GM18519 (cell line): ENCODE data around the gene NLRP12.
"Not testable (repeated sequence)": the region's sequence is repeated elsewhere in the genome, so short reads cannot be mapped to it uniquely, and the experiment has no call there.

ENCODE experiments used
- ATAC-seq: cut with Tn5 transposase; IDR thresholded peaks from one replicate; pipeline ENCODE4 v1.9.1; 2021; ENCODE audit warnings: mild to moderate bottlenecking, moderate library complexity; ENCODE audit not compliant: unreplicated experiment, low FRiP score

NLRP12 gene

DNA sequence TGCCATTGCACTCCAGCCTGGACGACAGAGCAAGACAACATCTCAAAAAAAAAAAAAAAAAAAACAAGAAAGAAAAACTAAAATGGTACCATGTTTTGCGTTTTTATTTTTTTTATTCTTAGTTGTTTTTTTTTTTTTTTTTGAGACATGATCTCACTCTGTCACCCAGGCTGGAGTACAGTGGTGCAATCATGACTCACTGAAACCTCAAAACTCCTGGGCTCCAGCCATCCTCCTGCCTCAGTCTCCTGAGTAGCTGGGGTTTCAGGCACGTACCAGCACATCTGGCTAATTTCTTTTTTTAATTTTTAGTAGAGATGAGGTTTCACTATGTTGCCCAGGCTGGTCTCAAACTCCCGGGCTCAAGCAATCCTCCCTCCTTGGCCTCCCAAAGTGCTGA lies 16.8 kb upstream of the NLRP12 start:
- not testable (repeated sequence) for ATAC-seq

DNA sequence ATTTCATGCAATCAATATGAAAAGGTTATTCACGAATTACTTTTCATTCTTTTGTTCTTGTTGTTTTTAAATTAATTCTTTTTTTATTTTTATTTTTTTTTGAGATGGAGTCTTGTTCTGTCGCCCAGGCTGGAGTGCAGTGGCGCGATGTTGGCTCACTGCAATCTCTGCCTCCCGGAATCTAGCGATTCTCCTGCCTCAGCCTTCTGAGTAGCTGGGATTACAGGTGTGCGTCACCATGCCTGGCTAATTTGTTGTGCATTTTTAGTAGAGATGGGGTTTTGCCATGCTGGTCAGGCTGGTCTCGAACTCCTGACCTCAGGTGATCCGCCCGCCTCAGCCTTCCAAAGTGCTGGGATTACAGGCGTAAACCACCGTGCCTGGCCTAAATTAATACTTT lies 16.1 kb upstream of the NLRP12 start:
- ATAC-seq, result not testable (repeated sequence)

DNA sequence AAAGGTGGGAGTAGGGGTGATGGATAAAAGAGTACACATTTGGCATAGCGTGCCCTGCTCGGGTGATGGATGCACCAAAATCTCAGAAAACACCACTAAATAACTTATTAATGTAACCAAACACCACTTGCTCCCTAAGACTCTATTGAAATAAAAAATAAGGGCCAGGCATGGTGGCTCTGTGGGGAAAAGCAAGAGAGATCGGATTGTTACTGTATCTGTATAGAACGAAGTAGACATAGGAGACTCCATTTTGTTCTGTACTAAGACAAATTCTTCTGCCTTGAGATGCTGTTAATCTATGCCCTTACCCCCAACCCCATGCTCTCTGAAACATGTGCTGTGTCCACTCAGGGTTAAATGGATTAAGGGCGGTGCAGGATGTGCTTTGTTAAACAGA lies 14.3 kb upstream of the NLRP12 start:
- ATAC-seq, result not testable (repeated sequence)

DNA sequence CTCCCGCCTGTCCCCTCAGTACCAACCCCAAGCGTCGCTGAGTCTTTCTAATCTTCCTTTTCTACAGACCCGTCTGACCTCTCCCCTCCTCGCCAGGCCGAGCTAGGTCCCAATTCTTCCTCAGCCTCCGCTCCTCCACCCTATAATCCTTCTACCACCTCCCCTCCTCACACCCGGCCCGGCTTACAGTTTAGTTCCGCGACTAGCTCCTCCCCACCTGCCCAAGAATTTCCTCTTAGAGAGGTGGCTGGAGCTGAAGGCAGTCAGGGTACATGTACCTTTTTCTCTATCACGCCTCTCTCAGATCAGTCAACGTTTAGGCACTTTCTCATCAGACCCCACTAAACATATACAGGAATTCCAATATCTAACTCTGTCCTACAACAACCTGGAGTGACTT lies 8.7 kb upstream of the NLRP12 start:
- not testable (repeated sequence) for ATAC-seq

DNA sequence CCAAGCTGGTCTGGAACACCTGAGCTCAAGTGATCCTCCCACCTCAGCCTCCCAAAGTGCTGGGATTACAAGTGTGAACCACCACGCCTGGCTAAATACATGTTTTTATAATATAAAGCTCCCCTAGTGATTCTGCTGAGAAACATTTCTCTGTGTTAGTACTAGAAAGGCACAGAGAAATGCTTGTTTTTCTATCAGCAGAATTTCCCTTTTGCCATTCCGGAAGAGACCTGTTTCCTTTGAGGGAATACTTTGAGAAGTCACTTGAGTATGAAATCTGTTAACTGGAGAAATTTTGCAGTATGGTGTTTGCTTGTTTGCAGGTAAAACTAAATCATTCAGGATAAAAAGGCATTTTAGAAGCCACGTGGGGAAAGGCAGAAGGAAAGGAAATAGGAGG lies 4.4 kb upstream of the NLRP12 start:
- no peak for ATAC-seq

DNA sequence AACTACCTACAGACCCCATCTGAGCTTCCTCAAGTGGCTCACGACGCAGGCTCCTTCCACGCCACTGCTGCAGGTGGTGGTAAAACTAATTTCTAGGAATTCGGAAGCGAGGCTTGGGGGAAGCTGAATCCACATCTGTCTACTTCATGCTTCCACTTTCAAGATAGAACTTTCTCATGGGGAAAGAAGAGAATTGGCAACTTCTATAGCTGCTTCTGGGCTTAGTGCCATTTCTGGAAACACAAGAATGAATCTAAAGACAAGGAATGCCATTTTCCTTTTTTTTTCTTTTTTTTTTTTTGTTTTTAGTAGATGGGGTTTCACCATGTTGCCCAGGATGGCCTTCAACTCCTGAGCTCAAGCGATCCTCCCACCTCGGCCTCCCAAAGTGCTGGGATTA lies 2.8 kb upstream of the NLRP12 start:
- no peak for ATAC-seq

DNA sequence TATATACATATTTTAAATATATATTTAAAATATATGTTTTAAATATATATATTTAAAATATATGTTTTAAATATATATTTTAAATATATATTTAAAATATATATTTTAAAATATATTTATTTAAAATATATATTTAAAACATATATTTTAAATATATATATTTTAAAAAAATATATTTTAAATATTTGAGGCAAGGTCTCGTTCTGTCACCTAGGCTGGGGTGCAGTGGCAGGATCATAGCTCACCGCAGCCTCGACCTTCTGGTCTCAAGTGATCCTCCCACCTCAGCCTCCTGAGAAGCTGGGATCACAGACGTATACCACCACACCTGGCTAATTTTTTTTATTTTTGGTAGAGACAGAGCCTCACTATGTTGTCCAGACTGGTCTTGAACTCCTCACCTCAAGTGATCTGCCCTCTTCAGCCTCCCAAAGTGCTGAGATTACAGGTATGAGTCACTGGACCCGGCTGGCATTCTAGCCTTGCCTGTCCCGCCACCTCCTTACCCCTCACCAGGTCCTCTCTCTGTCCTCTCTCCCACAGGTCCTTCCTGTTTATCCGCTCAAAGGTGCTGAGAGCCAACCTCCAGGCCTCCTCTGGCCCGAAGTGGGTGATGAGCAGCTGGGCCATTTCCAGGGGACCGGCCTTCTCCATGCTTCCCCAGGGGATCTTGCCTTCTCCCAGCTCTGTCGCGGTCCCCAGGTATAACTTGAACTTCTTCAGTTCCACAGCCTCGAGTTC lies 564 bp downstream of the NLRP12 start:
- ATAC-seq, result no peak

DNA sequence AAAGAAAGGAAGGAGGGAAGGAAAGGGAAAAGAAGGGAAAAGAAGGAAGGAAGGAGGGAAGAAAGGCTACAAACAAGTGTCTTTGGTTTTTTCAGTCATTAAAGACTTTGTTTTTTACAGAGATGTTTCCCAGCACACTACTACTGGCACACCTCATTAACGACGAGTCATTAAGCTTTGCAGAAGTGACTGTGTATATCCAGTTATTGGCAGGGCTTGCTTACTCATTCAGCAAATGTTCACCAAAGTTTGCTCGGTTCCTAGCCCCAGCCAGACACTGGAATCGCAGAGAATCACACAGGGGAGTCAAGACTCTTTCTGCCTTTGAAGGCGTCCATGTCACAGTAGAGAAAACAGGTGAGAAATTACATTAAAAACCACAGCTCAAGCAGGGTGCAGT lies 4.3 kb downstream of the NLRP12 start:
- ATAC-seq, result no peak

DNA sequence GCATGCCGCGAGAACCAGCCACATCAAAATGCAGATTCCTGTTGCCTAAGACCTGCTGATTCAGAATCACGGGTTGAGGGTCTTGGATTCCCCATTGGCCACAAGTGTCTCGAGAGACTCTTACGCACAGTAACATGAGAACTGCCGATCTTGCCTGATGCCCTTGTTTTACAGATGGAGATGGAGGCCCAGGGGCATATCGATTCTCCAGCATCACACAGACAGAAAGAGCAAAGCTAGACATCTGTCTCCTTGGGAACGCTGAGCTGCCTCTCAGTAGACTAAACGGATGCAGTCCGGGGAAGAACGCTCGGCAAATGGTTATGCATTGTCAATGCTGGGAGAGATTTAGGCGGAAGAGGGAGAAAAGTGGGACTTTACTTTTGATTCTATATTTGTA lies 5.4 kb downstream of the NLRP12 start:
- no peak for ATAC-seq

DNA sequence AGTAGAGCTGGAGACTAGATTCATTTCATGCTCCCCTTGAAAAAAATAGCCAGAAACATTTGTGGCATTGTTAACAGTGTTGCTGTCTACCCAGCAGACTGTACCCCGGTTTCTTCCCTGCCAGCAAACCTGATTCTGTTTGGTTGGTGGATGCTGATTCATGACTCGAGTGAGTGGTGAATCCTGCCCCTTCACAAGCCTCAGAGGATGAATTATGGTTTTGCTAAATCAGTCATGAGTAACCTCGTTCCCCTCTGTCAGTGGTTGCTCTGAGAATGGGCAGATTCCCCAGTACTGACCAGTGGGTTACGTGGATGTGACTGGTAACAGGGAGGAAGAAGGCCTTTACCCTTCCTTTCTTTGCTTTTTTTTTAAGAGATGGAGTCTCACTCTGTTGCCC lies 10.1 kb downstream of the NLRP12 start:
- ATAC-seq, result no peak

DNA sequence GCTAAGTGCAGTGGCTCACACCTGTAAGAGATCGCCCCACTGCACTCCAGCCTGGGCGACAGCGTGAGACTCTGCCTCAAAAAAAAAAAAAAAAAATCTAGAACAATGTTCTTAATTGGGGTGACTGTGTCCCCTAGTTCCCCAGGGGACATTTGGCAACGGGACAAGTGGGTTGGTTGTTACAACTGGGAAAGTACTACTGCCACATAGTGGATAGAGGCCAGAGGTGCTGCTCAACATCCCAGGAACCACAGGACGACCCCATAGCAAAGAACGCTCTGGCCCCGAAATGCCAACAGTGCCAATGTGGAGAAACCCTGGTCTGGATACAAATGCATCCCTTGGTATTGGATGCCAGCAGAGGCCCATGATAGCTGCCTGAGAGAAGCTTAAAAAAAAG lies 11.8 kb downstream of the NLRP12 start:
- ATAC-seq, result no peak

DNA sequence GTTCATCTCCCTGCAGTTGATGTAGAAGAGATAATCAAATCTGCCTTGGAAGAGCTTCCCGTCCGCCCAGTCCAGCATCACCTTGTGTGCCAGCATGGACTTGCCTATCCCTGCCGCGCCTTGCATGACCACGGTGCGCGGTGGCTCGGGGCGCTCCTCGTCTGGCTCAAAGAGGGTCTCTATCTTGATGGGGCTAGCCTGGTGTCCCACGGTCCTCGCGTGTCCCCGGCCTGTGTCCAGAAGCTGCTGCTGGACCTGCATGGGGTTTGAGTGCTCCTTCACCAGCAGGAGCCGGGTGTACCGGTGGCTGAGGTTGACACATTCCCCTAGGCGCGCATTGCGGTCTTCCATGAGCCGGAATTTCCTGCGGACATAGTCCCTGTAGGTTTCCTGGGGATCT lies 13.2 kb downstream of the NLRP12 start:
- no peak for ATAC-seq

DNA sequence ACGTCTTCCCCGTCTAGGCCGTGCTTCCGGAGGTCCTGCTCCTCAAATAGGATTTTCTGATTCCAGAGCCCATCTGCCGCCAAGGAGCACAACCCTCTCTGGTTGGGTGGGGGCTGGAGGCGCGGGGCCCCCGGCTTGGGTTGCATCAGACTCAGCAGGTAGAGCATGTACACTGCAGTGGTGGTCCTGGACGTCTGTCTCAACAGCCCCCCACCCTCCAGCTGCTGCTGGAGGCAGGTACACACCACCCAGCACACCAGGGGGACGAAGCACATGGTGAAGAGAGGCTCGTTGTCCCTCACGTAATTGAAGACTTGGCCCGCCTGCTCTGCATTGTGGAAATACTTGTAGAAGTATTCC lies 13.9 kb downstream of the NLRP12 start:
- no peak for ATAC-seq

DNA sequence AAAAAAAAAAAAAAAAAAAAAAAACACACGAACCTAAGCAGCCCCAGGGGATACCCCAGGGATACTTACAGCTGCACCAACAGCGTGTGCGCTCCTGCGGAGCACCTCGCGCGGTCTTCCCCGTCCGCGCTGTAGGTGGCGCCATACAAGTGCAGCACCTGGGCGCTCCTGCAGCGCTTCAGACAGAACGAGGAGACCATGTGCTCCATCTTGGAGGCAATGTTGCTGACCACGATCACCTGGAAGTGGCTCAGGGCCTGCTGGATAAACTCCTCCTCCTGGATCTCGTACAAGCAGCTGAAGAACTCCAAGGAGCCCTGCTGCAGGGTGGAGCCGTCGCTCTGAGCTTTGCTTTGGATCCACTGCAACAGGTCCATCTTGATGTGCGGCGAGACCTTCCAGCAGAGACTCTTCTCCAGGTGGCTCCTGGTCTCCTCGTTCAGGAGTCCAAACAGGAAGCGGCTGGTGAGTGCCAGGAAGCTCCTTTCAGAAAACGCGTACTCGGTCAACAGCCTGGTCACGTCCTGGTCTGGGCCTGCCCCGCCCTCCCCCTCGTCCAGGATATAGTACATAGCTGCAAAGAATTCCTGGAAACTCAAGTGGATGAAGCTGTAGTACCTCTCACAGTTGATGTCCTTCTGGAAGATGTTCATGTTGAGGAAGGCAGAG lies 14.5 kb downstream of the NLRP12 start:
- ATAC-seq, result no peak

DNA sequence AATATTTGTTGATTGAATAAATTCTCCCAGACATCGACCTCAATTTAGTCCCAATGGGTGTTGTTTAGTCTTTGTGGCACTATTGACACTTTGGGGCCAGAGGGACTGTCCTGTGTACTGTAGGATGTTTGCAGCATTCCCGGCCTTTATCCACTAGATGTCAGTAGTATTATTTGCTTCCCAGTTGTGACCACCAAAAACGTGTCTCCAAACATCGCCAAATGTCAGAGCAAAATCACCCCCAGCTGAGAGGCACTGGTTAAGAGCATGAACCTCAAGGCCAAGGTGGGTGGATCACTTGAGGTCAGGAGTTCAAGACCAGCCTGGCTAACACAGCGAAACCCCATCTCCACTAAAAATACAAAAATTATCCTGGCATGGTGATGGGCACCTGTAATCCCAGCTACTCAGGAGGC lies 15.4 kb downstream of the NLRP12 start:
- no peak for ATAC-seq

DNA sequence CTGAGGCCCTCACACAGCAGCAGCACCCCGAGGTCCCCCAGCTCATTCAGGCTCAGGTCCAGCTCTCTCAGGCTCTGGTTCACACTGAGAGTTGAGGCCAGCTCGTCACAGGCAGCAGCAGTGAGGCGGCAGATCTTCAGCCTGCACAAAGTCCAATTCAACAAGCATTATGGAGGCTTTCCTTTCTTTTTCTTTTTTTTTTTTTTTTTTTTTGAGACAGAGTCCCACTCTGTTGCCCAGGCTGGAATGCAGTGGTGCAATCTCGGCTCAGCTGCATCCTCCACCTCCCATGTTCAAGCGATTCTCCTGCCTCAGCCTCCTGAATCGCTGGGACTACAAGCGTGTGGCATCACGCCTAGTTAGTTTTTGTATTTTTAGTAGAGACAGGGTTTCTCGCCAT lies 22.9 kb downstream of the NLRP12 start:
- no peak for ATAC-seq

DNA sequence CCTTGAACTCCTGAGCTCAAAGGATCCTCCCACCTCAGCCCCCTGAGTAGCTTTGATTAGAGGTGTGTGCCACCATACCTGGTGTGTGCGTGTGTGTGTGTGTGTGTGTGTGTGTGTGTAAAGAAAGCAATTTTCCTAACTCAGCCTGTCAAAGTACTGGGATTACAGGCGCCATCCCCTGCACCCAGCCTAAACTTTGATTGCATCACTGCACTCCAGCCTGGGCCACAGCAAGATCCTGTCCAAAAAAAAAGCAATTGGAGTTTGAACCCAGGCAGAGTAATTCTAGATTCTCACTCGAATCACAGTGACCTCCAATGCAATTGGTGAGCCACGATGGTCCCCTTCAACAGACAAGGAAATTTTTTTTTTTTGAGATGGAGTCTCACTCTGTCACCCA lies 29.1 kb downstream of the NLRP12 start:
- no peak for ATAC-seq

DNA sequence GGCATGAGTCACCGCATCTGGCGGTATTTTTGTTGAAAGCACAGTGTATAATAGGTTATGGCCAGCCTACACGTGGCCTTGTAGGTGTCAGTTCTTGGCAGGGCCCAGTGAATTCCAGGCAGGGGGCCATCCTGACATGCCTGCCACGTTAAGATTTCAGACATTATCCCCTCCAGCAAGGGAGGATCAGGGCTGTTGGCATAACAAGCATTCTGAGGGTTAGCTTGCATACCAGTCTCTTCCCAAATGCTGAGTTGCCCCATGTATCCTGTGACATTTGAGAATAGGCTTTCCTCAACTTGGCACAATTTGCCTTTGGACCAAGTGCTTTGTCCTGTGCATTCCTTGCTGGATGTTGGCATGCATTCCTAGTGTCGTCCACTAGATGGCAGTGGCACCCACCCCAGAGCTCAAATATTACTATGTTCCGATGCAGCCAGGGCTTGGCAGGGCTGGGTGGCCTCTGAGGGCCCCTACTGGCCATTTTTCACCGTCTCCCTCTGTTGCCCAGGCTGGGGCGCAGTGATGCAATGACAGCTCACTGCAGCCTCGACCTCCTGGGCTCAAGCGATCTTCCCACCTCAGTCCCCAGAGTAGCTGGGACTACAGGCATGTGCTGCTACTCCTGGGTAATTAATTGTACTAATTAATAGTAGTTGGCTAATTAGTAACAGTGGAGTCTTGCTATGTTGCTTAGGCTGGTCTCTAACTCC lies 31.2 kb downstream of the NLRP12 start:
- ATAC-seq, result peak; percentile 47

DNA sequence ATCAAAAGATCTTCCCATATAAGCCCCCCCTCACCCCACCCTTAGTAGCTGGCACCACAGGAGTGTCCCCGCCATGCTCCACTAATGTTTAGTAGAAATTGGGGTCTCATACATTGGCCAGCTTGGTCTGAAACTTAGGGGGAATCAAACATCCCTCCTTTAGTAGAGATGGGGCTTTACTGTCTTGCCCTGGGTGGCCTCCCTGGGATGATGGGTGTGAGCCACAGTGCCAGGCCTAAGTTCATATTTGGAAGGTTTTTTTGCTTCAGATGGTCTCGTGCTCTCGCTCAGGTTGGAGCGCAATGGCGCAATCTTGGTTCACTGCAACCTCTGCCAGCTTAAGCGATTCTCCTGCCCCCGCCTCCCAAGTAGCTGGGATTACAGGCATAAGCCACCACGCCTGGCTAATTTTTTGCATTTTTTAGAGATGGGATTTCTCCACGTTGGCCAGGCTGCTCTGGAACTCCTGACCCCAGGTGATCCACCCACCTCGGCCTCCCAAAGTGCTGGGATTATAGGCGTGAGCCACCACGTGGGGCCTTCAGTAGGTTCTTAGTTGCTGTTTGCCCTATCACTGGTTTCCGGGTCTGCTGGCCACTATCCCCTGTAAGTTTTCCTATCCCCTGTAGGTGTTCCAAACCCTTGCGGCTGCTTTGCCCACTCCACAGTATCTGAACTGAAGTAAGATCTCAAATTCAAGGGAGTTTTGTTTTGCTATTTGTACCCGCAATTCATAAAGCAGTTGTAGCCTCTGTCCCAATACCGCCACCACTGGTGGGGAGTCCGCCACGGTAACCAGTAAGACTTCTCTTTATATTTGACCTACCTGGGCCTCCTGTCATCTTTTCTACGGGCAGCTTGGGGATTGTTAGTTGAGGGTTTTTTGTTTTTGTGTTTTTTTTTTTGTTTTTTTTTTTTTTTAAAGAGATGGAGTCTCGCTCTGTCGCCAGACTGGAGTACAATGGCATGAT lies 34.1 kb downstream of the NLRP12 start:
- ATAC-seq, result no peak

DNA sequence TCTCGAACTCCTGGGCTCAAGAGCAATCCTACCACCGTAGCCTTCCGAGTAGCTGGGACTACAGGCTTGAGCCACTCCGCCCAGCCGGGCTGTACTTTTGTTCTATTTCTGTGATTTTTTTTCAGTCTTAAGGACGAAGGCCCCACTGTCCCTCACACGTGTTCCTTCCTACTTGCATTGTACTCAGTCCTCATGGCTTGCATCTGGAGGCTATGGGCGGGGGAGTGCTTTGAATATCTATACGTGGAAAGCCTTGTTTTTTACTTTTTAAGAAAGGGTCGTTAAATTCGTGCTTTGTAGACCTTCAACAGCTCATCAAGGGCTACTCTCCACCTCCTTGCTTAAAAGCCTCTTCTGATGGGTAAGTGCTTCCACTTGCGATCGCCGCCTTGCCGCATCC lies 36.8 kb downstream of the NLRP12 start:
- no peak for ATAC-seq

DNA sequence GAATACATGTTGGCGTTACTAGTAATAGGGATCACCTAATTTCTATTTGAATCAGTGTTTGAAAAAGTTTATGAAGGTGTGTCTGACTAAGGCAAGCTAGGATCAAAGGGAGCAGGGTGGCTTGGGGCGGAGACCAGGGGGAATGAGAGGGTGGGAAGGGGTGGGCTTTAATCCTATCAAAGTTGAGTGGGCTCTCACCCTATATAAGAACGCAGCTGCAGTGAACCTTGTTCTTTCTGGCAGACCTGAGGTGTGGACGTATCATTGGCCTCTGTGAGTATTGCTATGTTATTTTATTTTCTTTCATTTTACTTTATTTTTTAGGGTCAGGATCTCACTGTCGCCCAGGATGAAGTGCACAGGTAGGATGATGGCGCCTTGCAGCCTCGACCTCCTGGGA lies 37.4 kb downstream of the NLRP12 start:
- ATAC-seq, result no peak
